ENCODE results near the gene ATP10B.

Gene ATP10B

DNA sequence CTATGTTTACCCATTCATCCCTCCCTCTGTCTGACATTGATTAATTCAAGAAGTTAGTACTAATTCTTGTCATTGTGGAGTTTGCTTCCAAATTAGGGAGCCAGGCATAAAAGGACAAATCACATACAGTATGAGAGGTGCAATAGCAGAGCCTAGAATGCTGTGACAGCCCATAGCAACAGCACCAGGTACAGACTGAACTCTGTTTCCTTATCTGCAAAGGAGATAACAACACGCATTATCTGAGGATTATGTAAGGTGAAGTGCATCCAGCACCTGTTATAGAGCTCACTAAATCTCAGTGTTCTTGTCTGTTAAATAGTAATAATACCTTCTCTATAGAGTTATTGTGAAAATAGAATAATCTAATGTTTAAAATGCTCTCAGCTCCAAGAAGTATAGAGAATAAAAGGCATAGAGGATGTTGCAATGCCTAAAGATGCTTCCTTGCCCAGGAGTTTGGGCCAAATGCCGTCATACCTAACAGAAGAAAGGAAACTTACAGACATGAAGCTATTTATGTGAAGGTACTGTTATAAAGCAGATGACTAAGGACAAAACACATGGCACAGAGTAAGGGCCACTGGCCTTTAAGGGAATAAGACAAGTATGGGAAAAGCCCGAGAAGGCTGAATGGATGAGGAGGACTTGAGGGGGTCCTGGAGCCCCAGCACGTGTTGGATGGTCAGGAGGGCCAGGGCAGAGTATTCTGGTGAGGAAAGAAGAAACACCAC lies 214.5 kb downstream of the ATP10B start:
- no peak for DNase-seq (ENCODE audit: low spot score)

DNA sequence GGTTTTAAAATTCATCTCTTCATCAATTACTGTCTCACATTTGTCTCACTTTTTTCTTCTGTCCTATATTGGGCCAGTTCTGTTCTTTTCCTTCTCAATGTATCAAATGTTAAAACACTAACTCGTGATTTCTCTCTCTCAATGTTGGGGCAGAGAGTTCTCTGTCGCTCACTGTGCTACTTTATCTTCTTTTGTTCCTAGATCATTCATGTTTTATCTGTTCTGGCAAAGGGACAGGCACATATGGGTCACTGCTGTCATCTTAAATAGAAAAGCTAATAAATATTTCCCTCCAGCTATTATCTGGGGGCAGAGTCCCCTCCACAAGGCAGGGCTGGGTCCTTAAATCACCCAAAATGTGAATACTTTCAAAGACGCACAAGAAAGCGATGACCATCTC lies 216.3 kb downstream of the ATP10B start:
- no peak for DNase-seq (ENCODE audit: low spot score)

- DNase-seq (ENCODE audit: low spot score): no peak
Measured at GRCh38 chr5:160635046-160635445, 217.0 kb downstream of the ATP10B start.

GRCh38 chr5:160629003-160629402 lies 223.0 kb downstream of the ATP10B start:
- DNase-seq (ENCODE audit: low spot score): no peak

DNA sequence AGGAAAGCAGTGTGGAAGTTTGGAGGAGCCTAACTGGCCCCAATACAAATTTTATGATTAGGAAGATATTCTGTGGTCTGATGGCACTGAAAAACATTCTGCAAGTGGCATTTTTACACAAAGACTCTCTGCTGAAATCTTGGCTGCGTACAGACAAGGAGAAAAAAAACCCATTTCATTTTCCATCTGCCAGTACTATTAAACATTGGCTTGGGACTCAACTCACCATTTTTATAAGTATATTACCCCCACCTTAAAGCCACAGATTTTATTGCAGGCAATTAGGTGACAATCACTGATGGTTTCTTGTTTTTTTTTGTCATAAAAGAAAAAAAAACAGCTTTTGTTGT lies 223.4 kb downstream of the ATP10B start:
- no peak for DNase-seq (ENCODE audit: low spot score)

- DNase-seq (ENCODE audit: low spot score): no peak
Measured at GRCh38 chr5:160627921-160628618, 223.9 kb downstream of the ATP10B start.

DNA sequence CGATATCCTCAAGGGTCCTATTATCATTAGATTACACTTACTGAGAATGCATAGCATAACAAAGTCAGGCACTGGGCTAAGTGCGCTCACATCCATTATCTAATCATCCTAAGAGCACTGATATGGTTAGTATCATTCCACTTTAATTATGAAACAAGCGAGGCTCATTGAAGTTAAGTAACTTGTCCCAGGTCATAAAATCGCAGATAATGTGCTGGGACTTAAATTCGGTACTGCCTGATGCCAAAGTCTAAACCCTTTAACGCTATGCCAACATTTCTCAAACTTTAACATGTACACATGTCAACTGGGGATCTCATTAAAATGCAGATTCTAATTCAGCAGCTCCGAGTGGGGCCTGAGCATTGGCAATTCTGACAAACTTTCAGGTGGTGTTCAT lies 225.7 kb downstream of the ATP10B start:
- no peak for DNase-seq (ENCODE audit: low spot score)

DNA sequence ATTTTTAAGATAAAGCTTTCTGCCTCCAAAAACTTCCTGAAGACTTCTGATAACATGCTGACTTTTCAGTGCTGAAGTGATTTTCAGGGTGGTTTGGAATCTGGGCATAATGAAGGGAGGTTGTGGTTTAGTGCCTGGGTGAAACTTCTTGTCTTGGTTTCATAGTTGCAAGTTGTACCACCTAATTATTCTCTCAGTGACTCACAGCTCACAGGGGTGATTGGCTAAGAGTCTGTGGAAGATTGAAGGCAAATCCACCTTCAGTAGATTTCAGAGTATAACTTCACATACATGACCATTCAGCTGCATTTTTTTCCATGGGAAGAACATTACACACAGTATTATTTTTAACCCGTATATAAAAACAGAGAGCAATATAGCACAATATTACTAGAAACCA lies 230.5 kb downstream of the ATP10B start:
- no peak for DNase-seq (ENCODE audit: low spot score)

- no peak for DNase-seq (ENCODE audit: low spot score)
Measured at GRCh38 chr5:160620401-160620800, 231.6 kb downstream of the ATP10B start.

DNA sequence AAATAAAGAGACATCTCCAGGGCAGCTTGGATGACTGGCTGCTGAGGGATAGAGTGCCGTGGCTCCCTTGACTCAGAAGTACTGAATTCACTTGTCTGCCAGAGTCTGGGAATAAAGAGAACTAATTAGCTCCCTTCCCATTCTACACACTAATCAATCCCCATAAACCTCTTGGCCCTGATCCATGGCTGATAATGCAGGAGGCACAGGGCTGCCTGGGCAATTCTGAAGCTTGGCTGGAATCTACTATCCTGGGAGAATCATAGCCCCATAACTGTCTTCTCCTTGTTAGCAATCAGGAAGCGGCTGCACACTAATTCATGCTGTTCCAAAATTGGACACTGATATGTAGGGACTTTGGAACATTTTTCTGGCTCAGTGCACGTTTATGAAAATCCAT lies 232.6 kb downstream of the ATP10B start:
- DNase-seq (ENCODE audit: low spot score): no peak

DNA sequence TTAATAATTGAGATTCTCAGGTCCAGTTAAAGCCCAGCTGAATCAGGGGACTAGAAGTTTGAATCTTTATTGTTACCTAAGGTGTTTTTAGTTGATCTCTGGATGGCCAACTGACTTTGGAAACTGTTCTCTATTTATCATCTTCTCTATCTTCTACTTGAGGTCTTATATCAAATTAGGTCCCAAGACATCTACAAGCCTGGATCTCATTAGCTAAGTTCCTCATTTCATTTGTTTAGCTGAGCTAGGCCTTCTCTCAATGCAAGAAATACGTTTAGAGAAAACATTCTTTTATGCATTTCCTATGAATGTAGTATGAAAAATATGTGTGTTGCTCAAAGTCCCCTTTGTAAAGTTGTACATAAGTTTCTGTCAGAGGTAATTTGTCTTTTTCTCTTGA lies 233.7 kb downstream of the ATP10B start:
- DNase-seq (ENCODE audit: low spot score): no peak

DNA sequence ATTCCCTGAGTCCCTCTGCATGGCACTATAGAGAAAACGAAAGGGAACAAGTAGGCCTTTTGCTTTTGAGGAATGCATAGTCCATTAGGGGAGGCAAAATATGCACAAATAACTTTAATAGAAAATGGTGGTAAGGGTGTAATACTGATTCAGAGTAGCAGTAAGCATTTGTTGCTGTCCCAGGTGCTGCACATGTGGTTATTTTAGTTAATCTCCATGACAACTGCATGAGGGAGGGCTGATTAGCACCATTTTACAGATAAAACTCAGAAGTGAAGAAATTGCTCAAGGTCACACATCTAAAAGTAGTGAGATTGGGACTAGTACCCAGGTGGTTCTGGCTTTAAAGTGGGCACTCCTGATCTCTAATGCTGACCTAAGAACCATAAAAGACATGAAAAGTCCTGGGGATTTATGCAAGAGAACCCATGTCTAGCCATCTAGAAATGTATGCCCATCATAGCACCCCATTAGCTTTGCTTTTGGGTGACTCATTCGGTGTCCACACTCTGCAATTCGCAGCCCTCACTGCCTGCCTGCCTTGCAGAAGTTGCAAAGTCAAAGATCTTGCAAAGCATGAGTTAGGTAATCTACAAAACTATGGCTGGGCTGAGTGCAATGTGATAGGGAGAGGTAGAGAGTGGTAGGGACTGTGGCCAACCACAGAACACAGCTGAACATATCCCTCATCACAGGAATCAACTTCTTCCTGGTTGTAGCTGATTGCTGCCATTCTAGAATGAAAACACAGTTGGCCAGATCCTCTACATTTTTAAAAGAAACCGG lies 235.1 kb downstream of the ATP10B start:
- DNase-seq (ENCODE audit: low spot score): no peak

DNA sequence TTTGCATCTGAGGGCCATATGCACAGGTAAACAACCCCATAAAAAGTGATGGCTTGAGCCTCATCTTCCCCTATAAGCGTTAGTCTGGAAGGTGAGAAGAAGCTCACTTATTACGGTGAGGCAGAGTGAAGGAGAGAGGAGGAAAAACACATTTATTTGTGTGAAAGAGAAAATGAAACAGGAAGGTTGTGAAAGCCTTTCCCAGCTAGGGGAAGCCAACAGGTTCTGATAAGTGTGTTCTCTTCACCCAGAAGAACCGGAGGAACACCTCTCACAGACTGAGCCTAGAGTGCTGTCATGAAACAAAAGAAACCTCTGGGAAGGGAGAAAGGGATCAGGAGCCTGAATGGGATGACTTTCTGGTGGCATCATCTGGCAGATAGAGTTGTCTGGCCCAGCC lies 237.9 kb downstream of the ATP10B start:
- no peak for DNase-seq (ENCODE audit: low spot score)

GRCh38 chr5:160605266-160605665 lies 246.7 kb downstream of the ATP10B start:
- DNase-seq (ENCODE audit: low spot score): no peak

DNA sequence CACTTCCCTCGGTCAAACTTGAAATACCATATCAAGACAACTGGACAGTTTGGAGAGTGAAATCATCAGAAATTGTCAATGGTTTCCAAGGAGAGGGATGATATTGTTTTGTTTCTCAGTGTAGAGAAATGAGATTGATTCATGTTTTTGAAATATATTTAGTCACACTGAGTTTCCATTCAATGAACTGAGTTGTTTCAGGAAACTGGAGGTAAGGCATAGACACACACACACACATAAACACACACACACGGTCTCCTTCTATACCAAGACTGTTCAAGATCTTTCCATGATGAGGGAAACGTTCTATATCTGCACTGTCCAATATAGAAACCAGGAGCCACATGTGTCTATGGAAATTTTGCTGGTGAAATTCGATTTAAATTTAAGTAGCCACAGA lies 247.5 kb downstream of the ATP10B start:
- DNase-seq (ENCODE audit: low spot score): no peak

DNA sequence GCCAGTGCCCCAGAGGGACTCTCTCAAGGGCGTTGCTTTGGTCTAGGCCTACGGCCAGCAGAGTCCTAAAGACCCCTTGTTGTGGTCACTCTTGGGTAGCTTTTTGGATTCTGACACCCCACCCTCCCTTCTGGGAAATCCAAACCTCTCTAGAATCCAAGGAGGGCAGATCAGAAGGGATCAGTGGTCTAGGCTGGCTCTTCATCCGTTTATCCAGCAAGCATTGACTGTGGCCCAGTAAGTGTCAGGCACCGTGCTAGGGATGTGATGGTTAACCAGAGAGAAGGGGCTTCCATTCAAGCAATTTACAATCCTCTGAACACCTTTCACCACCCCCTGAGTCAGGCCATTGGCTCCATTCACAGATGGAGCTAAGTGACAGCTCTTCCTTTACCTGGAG lies 249.3 kb downstream of the ATP10B start:
- DNase-seq (ENCODE audit: low spot score): no peak

- DNase-seq (ENCODE audit: low spot score): no peak
Measured at GRCh38 chr5:160601046-160601445, 251.0 kb downstream of the ATP10B start.

DNA sequence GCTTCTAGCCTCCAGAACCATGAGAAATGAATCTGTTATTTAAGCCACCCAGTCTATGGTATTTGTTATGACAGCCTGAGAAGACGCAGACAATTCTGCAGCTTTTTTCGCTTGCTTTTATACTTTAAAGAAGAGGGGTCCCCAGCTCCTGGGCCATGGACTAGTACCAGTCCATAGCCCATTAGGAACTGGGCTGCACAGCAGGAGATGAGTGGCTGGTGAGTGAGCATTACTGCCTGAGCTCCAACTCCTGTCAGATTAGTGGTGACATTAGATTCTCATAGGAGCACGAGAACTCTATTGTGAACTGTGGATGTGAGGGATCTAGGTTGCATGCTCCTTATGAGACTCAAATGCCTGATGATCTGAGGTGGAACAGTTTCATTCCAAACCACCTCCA lies 278.7 kb downstream of the ATP10B start:
- no peak for DNase-seq (ENCODE audit: low spot score)

GRCh38 chr5:160567031-160567705 lies 284.8 kb downstream of the ATP10B start:
- DNase-seq (ENCODE audit: low spot score): no peak

DNA sequence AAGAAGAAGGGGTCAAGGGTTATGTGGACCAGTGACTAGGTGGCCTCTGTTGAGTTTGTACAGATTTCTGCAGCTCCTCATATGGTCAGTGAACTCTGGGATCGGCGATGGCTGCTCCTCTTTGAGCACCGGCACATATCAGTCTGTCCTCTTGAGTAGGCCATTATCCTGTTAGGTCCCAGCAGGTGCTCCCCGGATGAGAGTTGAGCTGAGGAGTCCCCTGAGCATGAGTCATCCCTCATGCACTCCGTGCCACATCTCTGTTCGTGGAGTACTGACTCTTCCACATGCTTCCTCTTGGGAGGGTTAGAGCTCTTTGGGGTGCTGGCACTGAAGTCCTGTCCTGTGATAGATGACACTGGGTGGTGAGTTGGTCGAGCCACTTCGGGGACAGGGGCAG lies 286.6 kb downstream of the ATP10B start:
- DNase-seq (ENCODE audit: low spot score): no peak

- no peak for DNase-seq (ENCODE audit: low spot score)
Measured at GRCh38 chr5:160556846-160557245, 295.2 kb downstream of the ATP10B start.

DNA sequence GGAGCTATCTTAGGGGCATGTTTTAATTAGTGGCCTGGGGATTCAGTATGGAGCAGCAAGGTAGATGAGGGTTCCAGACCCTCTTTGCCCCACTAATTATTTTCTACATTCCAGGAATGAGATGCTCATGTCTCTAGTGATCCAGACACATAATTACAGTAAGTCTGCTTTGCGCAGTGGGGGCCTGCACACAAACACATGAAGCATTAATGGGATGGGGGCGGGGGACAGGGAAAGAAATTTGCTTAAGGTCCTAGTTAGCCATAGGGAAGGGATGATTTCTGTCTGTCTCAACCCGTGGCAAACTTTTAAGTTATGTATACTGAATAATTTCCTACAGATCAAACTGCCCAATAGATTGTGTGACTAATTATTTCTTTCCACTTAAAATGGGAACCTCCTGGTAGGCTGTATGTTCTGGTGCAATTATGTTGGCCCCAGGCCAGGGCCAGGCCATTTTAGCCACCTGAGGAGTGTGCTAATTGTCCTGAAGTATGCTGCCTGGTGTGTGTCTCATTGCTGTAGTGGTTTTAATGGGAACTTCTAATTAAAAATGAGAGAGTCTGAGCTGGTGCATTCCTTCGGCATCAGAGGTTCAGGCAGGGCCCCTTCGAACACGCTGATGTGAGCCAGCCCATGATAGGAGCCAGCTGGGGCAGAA lies 295.9 kb downstream of the ATP10B start:
- DNase-seq (ENCODE audit: low spot score): no peak

Measured in left forelimb (tissue), 1 donor.